HL-60 (cell line): ENCODE results near the gene SERINC2.

Experiments
- CTCF ChIP-seq: IDR thresholded peaks from one replicate; pipeline ENCODE4 v1.5.1; 2011; ENCODE audit warnings: low read length, control low read depth, inconsistent platforms; ENCODE audit not compliant: insufficient read depth
- POLR2AphosphoS5 ChIP-seq: IDR thresholded peaks from 2 replicates; pipeline ENCODE4 v1.6.1; 2012; ENCODE audit warnings: low read depth
- REST ChIP-seq: IDR thresholded peaks from 2 replicates; pipeline ENCODE4 v1.6.1; 2012; ENCODE audit warnings: low read depth; ENCODE audit not compliant: insufficient replicate concordance

GRCh38 chr1:31427322-31427721 is 14.3 kb downstream of the SERINC2 start:
- TF ChIP-seq CTCF, result no peak
- TF ChIP-seq POLR2AphosphoS5, result no peak
- TF ChIP-seq REST, result no peak
